Stimulated activated CD8-positive, alpha-beta memory T cell treated with anti-CD3 and anti-CD28 coated beads, Interleukin-15, amount 100 ng/mL, for 1 hour (primary cell): ENCODE results near the gene KMO.

Source experiments
- DNase-seq: peaks from one replicate; pipeline ENCODE4 v3.0.0-alpha.2; 2020; ENCODE audit warnings: low read depth

Gene KMO

GRCh38 chr1:241630476-241630875 lies 98.3 kb downstream of the KMO start:
- no peak for DNase-seq

- no peak for DNase-seq
Measured at GRCh38 chr1:241630899-241631298, 98.7 kb downstream of the KMO start.

- DNase-seq: no peak
Measured at GRCh38 chr1:241631674-241632073, 99.5 kb downstream of the KMO start.

- no peak for DNase-seq
Measured at GRCh38 chr1:241632987-241633386, 100.8 kb downstream of the KMO start.

- DNase-seq: no peak
Measured at GRCh38 chr1:241635556-241636152, 103.5 kb downstream of the KMO start.

- no peak for DNase-seq
Measured at GRCh38 chr1:241636291-241636690, 104.1 kb downstream of the KMO start.

- no peak for DNase-seq
Measured at GRCh38 chr1:241637046-241637590, 104.9 kb downstream of the KMO start.

GRCh38 chr1:241637604-241638003 lies 105.4 kb downstream of the KMO start:
- DNase-seq: no peak

- no peak for DNase-seq
Measured at GRCh38 chr1:241638099-241638682, 106.0 kb downstream of the KMO start.

- no peak for DNase-seq
Measured at GRCh38 chr1:241638909-241639622, 106.9 kb downstream of the KMO start.

- DNase-seq: peak; percentile 10
Measured at GRCh38 chr1:241639623-241640148, 107.5 kb downstream of the KMO start.

GRCh38 chr1:241640149-241640866 lies 108.1 kb downstream of the KMO start, which contains the start of the genes CHML and OPN3:
TSS of gene CHML (minus strand) at chr1:241640369. CDS start at chr1:241635766, 4,603 bp downstream.
TSS of gene OPN3 (minus strand) at chr1:241640369. CDS start at chr1:241640254, 115 bp downstream.
- DNase-seq: peak; percentile 75

- DNase-seq: no peak
Measured at GRCh38 chr1:241640867-241641622, 108.9 kb downstream of the KMO start.

GRCh38 chr1:241641773-241642592 lies 109.8 kb downstream of the KMO start:
- no peak for DNase-seq

- no peak for DNase-seq
Measured at GRCh38 chr1:241642593-241642944, 110.4 kb downstream of the KMO start.

- no peak for DNase-seq
Measured at GRCh38 chr1:241644259-241644658, 112.1 kb downstream of the KMO start.

GRCh38 chr1:241645199-241645598 lies 113.0 kb downstream of the KMO start:
- DNase-seq: no peak
